ENCODE data around the gene PAQR9. TPM values are rescaled to one million over a fixed set of nuclear protein-coding genes. Genes with fewer than 3 reads are reported as not detected.

PAQR9 gene
- polyA plus RNA-seq, 1 donor (not counting 4 experiments of a cell fraction or from before 2014, with no cell fraction given) = not detected

DNA sequence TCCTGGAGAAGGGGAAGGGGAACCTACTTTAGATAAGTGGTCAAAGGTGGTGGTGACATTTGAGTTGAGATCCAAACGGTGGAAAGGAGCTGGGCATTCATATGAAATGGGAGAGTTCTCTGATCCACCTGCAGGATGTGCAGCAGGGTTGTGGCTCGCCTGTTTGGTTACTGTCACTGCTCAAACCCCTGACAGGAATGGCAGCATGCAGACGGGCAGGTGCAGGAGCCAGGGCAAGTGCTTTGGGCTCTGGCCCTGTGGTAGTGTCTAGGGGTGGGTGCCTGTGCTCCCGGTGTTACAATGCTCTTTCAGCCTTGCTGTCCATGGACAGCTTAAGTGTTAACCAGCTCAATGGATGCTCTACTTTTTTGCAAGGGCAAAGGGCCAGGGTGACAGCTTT, 18.5 kb downstream of the PAQR9 start:
- no peaks in the 10 kb centered on the region for H3K9me3 ChIP-seq (ENCODE audit: control insufficient read depth, low read depth, low read length)
- no peaks in the 10 kb centered on the region for H3K9me1 ChIP-seq (ENCODE audit: control insufficient read depth, extremely low read depth, insufficient read depth, low read length)
- H3K4me1 ChIP-seq (ENCODE audit: control insufficient read depth, extremely low read depth, insufficient read depth, low read length) = peaks cover 18% of the 10 kb centered on the region
- H2AFZ ChIP-seq (ENCODE audit: control insufficient read depth, low read length) = no peak overlapping the region
- dilution Hi-C loops (cut with MboI; ENCODE audit: extremely low pct_ligation_motif_present, low sequenced_read_pairs) = no loop called here
- DNase-seq (ENCODE audit: low read depth, low spot score) (no peak), FAIRE-seq (no peak)
- H3K27me3 ChIP-seq (ENCODE audit: control insufficient read depth, extremely low read depth, insufficient read depth, low read length) = no peaks in the 10 kb centered on the region
- no peaks in the 10 kb centered on the region for H3K79me2 ChIP-seq (ENCODE audit: control insufficient read depth, insufficient read depth, low read length)
- no peak for TF ChIP-seq EZH2 (IDR thresholded peaks at IDR 0.05; ENCODE audit: low read length)
- TF ChIP-seq, protein P1, sequence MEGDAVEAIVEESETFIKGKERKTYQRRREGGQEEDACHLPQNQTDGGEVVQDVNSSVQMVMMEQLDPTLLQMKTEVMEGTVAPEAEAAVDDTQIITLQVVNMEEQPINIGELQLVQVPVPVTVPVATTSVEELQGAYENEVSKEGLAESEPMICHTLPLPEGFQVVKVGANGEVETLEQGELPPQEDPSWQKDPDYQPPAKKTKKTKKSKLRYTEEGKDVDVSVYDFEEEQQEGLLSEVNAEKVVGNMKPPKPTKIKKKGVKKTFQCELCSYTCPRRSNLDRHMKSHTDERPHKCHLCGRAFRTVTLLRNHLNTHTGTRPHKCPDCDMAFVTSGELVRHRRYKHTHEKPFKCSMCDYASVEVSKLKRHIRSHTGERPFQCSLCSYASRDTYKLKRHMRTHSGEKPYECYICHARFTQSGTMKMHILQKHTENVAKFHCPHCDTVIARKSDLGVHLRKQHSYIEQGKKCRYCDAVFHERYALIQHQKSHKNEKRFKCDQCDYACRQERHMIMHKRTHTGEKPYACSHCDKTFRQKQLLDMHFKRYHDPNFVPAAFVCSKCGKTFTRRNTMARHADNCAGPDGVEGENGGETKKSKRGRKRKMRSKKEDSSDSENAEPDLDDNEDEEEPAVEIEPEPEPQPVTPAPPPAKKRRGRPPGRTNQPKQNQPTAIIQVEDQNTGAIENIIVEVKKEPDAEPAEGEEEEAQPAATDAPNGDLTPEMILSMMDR (optimal IDR thresholded peaks at IDR 0.05 in 1 of 3, IDR thresholded peaks at IDR 0.05 in 1 of 3, conservative IDR thresholded peaks at IDR 0.05 in 1 of 3; ENCODE audit: extremely low read depth in 1 of 3, insufficient read depth in 2 of 3, low read length in 3 of 3) = no peak
- H3K9ac ChIP-seq (ENCODE audit: control insufficient read depth, extremely low read depth, insufficient read depth, low read length) = no peak overlapping the region
- H3K27ac ChIP-seq (ENCODE audit: control insufficient read depth, insufficient read depth, low read length) = no peak overlapping the region
- no peaks in the 10 kb centered on the region for H3K36me3 ChIP-seq (ENCODE audit: control insufficient read depth in 2 of 2, extremely low read depth in 1 of 2, insufficient read depth in 2 of 2, low read length in 2 of 2)
- no peak overlapping the region for H3K4me2 ChIP-seq (ENCODE audit: control insufficient read depth, extremely low read depth, insufficient read depth, low read depth, low read length)
- no peaks in the 10 kb centered on the region for H4K20me1 ChIP-seq (ENCODE audit: control insufficient read depth, extremely low read depth, insufficient read depth, low read length)
- no peak overlapping the region for H3K4me3 ChIP-seq (ENCODE audit: control insufficient read depth in 2 of 3, extremely low read depth in 1 of 3, insufficient read depth in 2 of 3, low read depth in 1 of 3, low read length in 3 of 3)

DNA sequence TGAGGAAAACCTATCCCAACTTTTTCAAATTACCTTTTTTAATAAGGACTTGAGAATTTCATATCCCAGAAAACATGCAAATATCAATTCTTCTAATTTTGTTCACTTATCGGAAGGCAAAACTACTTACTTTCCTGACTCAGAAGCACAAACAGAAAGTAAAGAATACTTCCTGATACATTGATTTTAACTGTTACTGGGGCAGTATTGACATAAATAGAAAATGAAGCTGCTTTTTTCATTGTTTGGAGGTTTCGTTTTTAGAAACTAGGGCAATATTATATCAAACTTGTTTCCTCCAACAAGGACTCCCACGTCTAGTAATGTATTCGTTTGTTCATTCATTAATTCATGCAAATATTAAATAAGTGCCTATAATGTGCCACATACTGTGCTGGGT, 19.1 kb downstream of the PAQR9 start:
- Histone ChIP-seq H3K79me2 (ENCODE audit: control insufficient read depth, insufficient read depth, low read length) (no peaks in the 10 kb centered on the region), H2AFZ (ENCODE audit: control insufficient read depth, low read length) (no peak overlapping the region), H3K36me3 (ENCODE audit: control insufficient read depth in 2 of 2, extremely low read depth in 1 of 2, insufficient read depth in 2 of 2, low read length in 2 of 2) (no peaks in the 10 kb centered on the region), H3K4me3 (ENCODE audit: control insufficient read depth in 2 of 3, extremely low read depth in 1 of 3, insufficient read depth in 2 of 3, low read depth in 1 of 3, low read length in 3 of 3) (no peak overlapping the region), H3K27ac (ENCODE audit: control insufficient read depth, insufficient read depth, low read length) (no peak overlapping the region), H3K9ac (ENCODE audit: control insufficient read depth, extremely low read depth, insufficient read depth, low read length) (no peak overlapping the region), H3K9me3 (ENCODE audit: control insufficient read depth, low read depth, low read length) (no peaks in the 10 kb centered on the region), H3K27me3 (ENCODE audit: control insufficient read depth, extremely low read depth, insufficient read depth, low read length) (no peaks in the 10 kb centered on the region), H4K20me1 (ENCODE audit: control insufficient read depth, extremely low read depth, insufficient read depth, low read length) (no peaks in the 10 kb centered on the region), H3K4me1 (ENCODE audit: control insufficient read depth, extremely low read depth, insufficient read depth, low read length) (peaks cover 18% of the 10 kb centered on the region), H3K9me1 (ENCODE audit: control insufficient read depth, extremely low read depth, insufficient read depth, low read length) (no peaks in the 10 kb centered on the region), H3K4me2 (ENCODE audit: control insufficient read depth, extremely low read depth, insufficient read depth, low read depth, low read length) (peak overlapping the region; percentile 9)
- TF ChIP-seq EZH2 (IDR thresholded peaks at IDR 0.05; ENCODE audit: low read length) = no peak
- TF ChIP-seq, protein P1 (optimal IDR thresholded peaks at IDR 0.05 in 1 of 3, IDR thresholded peaks at IDR 0.05 in 1 of 3, conservative IDR thresholded peaks at IDR 0.05 in 1 of 3; ENCODE audit: extremely low read depth in 1 of 3, insufficient read depth in 2 of 3, low read length in 3 of 3) = no peak
- no peak for FAIRE-seq
- no peak for DNase-seq (ENCODE audit: low read depth, low spot score)
- dilution Hi-C loops (cut with MboI; ENCODE audit: extremely low pct_ligation_motif_present, low sequenced_read_pairs) = no loop called here

All from keratinocyte (primary cell).